ENCODE data around the gene LRPPRC. TPM values are rescaled to one million over a fixed set of nuclear protein-coding genes. Genes with fewer than 3 reads are reported as not detected.

Gene LRPPRC
- total RNA-seq, 1 donor from 2014 or later, result 70.3 TPM

- TF ChIP-seq CTCF (IDR thresholded peaks at IDR 0.05; ENCODE audit: insufficient read depth, low read length, severe bottlenecking), result peak; percentile 95
- Histone ChIP-seq H3K4me3 (ENCODE audit: low read depth, low read length) (no peak overlapping the region), H3K36me3 (ENCODE audit: control insufficient read depth, insufficient read depth, low read length) (no peaks in the 10 kb centered on the region), H3K27me3 (ENCODE audit: control insufficient read depth, insufficient read depth, low read length) (no peaks in the 10 kb centered on the region)
- DNase-seq (ENCODE audit: low read depth), result peak; percentile 49
- no peak for FAIRE-seq
These were observed 117.9 kb downstream of the LRPPRC start for GRCh38 chr2:43877782-43878464.

GRCh38 chr2:43874776-43875451 lies 120.9 kb downstream of the LRPPRC start:
- FAIRE-seq, result no peak
- Histone ChIP-seq H3K4me3 (ENCODE audit: low read depth, low read length) (no peak overlapping the region), H3K36me3 (ENCODE audit: control insufficient read depth, insufficient read depth, low read length) (no peaks in the 10 kb centered on the region), H3K27me3 (ENCODE audit: control insufficient read depth, insufficient read depth, low read length) (no peaks in the 10 kb centered on the region)
- no peak for TF ChIP-seq CTCF (IDR thresholded peaks at IDR 0.05; ENCODE audit: insufficient read depth, low read length, severe bottlenecking)
- no peak for DNase-seq (ENCODE audit: low read depth)

GRCh38 chr2:43872151-43872550 lies 123.6 kb downstream of the LRPPRC start:
- FAIRE-seq (no peak), DNase-seq (ENCODE audit: low read depth) (no peak)
- no peak for TF ChIP-seq CTCF (IDR thresholded peaks at IDR 0.05; ENCODE audit: insufficient read depth, low read length, severe bottlenecking)
- H3K4me3 ChIP-seq (ENCODE audit: low read depth, low read length), result no peak overlapping the region
- H3K27me3 ChIP-seq (ENCODE audit: control insufficient read depth, insufficient read depth, low read length), result no peaks in the 10 kb centered on the region
- no peaks in the 10 kb centered on the region for H3K36me3 ChIP-seq (ENCODE audit: control insufficient read depth, insufficient read depth, low read length)

GRCh38 chr2:43855292-43855691 lies 140.5 kb downstream of the LRPPRC start:
- no peak for TF ChIP-seq CTCF (IDR thresholded peaks at IDR 0.05; ENCODE audit: insufficient read depth, low read length, severe bottlenecking)
- Histone ChIP-seq H3K27me3 (ENCODE audit: control insufficient read depth, insufficient read depth, low read length) (peaks cover 6% of the 10 kb centered on the region), H3K36me3 (ENCODE audit: control insufficient read depth, insufficient read depth, low read length) (no peaks in the 10 kb centered on the region), H3K4me3 (ENCODE audit: low read depth, low read length) (no peak overlapping the region)
- DNase-seq (ENCODE audit: low read depth) (no peak), FAIRE-seq (peak; percentile 50)

GRCh38 chr2:43854671-43855070 lies 141.1 kb downstream of the LRPPRC start:
- TF ChIP-seq CTCF (IDR thresholded peaks at IDR 0.05; ENCODE audit: insufficient read depth, low read length, severe bottlenecking), result no peak
- Histone ChIP-seq H3K27me3 (ENCODE audit: control insufficient read depth, insufficient read depth, low read length) (peaks cover 6% of the 10 kb centered on the region), H3K36me3 (ENCODE audit: control insufficient read depth, insufficient read depth, low read length) (no peaks in the 10 kb centered on the region), H3K4me3 (ENCODE audit: low read depth, low read length) (no peak overlapping the region)
- DNase-seq (ENCODE audit: low read depth), result no peak
- no peak for FAIRE-seq

All from bronchial epithelial cell (primary cell).